GM21526 (cell line): ENCODE data around the gene SCLY.
"Not testable (repeated sequence)": the region's sequence is repeated elsewhere in the genome, so short reads cannot be mapped to it uniquely, and the experiment has no call there.

ENCODE experiments used
- ATAC-seq: cut with Tn5 transposase; IDR thresholded peaks from one replicate; pipeline ENCODE4 v1.9.1; 2021; ENCODE audit warnings: moderate library complexity; ENCODE audit not compliant: unreplicated experiment, low FRiP score

Gene SCLY

GRCh38 chr2:238106698-238107524 is 46.1 kb downstream of the SCLY start:
- peak; percentile 15 for ATAC-seq

GRCh38 chr2:238107525-238108422 is 47.0 kb downstream of the SCLY start:
- peak; percentile 70 for ATAC-seq

GRCh38 chr2:238108423-238109183 is 47.8 kb downstream of the SCLY start:
- peak; percentile 44 for ATAC-seq

GRCh38 chr2:238113611-238114010 is 52.8 kb downstream of the SCLY start:
- no peak for ATAC-seq

GRCh38 chr2:238114331-238114841 is 53.6 kb downstream of the SCLY start:
- ATAC-seq, result no peak

- ATAC-seq, result no peak
These were observed 54.3 kb downstream of the SCLY start for GRCh38 chr2:238114851-238115660.

- ATAC-seq, result not testable (repeated sequence)
These were observed 54.9 kb downstream of the SCLY start for GRCh38 chr2:238115709-238116108.

- ATAC-seq, result no peak
These were observed 55.7 kb downstream of the SCLY start for GRCh38 chr2:238116298-238117198.

- no peak for ATAC-seq
These were observed 56.7 kb downstream of the SCLY start for GRCh38 chr2:238117199-238118154.

GRCh38 chr2:238119756-238120462 is 59.1 kb downstream of the SCLY start:
- ATAC-seq, result no peak

GRCh38 chr2:238120463-238121298 is 59.9 kb downstream of the SCLY start:
- no peak for ATAC-seq

GRCh38 chr2:238121511-238122286 is 60.9 kb downstream of the SCLY start:
- ATAC-seq, result no peak

- ATAC-seq, result no peak
These were observed 61.8 kb downstream of the SCLY start for GRCh38 chr2:238122287-238123217.

- no peak for ATAC-seq
These were observed 62.6 kb downstream of the SCLY start for GRCh38 chr2:238123218-238123971.
